Right atrium auricular region (tissue), 2 donors: Measurements from ENCODE around the gene CNIH1. TPM values are rescaled to one million over a fixed set of nuclear protein-coding genes. Genes with fewer than 3 reads are reported as not detected.
A peak's percentile ranks its signal among the peaks of the same experiment; 100 is the strongest.

Source experiments
- DNase-seq: peaks from one replicate; pipeline ENCODE4 v3.0.0-alpha.2; 2019; ENCODE audit warnings: low spot score
- H3K27ac ChIP-seq, 2 donors: fragments of 200-600 bp; sonication (generic); 1 replicate in 1 of 2; 2 replicates in 1 of 2; pipeline ENCODE4 v1.5.1; 2016 to 2019
- H3K27me3 ChIP-seq, 2 donors: fragments of 200-600 bp; sonication (generic); one replicate each; pipeline versions ENCODE4 v1.5.1 to v1.6.0; 2017 to 2019
- H3K36me3 ChIP-seq: fragments of 200-600 bp; sonication (generic); one replicate; pipeline ENCODE4 v1.5.1; 2016
- H3K4me1 ChIP-seq, 2 donors: fragments of 200-600 bp; sonication (generic); one replicate each; pipeline versions ENCODE4 v1.5.1 to v1.6.0; 2017 to 2019
- H3K4me3 ChIP-seq, 2 donors: fragments of 200-600 bp; sonication (generic); 1 replicate in 1 of 2; 2 replicates in 1 of 2; pipeline ENCODE4 v1.5.1; 2017 to 2019; ENCODE audit warnings: mild to moderate bottlenecking in 1 of 2, moderate library complexity in 1 of 2
- H3K9me3 ChIP-seq, 2 donors: fragments of 200-600 bp; sonication (generic); one replicate each; pipeline ENCODE4 v1.5.1; 2019
- total RNA-seq, 2 donors: library from RNA; depleted of rRNA; stranded (reverse); fragments of >200 nt; gene quantifications; one replicate each; pipeline ENCODE4 v1.1.0, GENCODE V29; 2016
- TF ChIP-seq, protein P1 (sequence below), 2 donors: fragments of 200-600 bp; sonication (generic); IDR thresholded peaks; one replicate each; pipeline ENCODE4 v1.5.1; 2019; ENCODE audit warnings: antibody characterized with exemption in 2 of 2

Gene CNIH1
- 100 to 1,000 TPM; 132 to 134 TPM for total RNA-seq

DNA sequence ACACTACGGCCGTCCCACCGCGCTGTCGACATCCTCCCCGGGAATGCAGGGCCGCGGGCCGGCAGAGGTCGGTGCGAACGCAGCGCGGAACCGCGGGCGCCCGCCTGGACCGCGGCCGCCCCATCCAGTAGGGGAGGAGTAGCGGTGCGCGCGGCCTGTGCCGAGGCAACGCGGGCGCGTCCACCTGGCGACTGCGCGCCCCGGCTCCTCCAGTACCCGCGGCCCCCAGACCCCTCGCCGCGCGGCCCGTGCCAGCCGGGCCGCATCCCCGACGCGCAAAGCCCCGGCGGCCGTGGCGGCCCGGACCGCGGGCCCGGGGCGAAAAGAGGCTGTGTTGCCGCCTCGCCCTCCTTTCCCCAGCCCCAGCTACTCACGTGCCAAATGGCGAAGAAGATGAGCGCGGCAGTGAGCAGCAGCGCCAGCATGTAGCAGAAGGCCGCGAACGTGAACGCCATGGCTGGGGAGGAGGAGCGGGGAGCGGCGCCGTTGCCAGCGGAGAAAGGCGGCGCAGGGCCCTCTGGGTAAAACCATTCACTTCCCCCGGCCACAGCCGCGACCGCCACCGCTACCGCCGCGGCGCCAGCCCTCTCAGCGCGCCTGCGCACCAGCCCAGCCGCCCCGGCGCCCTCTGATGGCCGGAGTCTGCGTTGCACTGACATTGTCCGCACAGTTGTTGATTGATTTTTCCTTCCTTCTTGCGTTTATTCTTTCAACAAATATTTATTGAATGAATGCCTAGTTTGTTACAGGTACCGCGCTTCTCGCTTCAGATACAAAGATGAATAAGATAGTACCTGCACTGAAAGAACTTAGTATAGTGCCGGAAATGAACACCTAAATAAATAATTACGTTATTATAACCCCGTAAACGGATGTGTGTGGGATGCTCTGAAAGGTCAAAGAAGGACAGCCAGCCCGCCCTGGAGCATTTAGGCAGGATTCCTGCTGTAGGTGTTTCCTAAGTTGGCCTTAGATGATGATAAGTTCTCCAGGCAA lies at the start of gene CNIH1:
TSS of gene CNIH1 (minus strand) at position 502 of the 996 bp plus-strand sequence. CDS start at position 455, 47 bp downstream.
- peaks cover 0 to 26% of the 10 kb centered on the region in 2 donors for H3K4me1 ChIP-seq
- H3K4me3 ChIP-seq: peak within 1 kb of the TSS; percentile 67 to 72
- H3K27ac ChIP-seq: peak within 1 kb of the TSS; percentile 83 to 85
- H3K27me3 ChIP-seq: no peaks in the 10 kb centered on the region
- DNase-seq: peak; percentile 84
- no peaks in the 10 kb centered on the region for H3K36me3 ChIP-seq
- TF ChIP-seq, protein P1, sequence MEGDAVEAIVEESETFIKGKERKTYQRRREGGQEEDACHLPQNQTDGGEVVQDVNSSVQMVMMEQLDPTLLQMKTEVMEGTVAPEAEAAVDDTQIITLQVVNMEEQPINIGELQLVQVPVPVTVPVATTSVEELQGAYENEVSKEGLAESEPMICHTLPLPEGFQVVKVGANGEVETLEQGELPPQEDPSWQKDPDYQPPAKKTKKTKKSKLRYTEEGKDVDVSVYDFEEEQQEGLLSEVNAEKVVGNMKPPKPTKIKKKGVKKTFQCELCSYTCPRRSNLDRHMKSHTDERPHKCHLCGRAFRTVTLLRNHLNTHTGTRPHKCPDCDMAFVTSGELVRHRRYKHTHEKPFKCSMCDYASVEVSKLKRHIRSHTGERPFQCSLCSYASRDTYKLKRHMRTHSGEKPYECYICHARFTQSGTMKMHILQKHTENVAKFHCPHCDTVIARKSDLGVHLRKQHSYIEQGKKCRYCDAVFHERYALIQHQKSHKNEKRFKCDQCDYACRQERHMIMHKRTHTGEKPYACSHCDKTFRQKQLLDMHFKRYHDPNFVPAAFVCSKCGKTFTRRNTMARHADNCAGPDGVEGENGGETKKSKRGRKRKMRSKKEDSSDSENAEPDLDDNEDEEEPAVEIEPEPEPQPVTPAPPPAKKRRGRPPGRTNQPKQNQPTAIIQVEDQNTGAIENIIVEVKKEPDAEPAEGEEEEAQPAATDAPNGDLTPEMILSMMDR (IDR thresholded peaks at IDR 0.05): peak; percentile 98
- no peaks in the 10 kb centered on the region for H3K9me3 ChIP-seq

DNA sequence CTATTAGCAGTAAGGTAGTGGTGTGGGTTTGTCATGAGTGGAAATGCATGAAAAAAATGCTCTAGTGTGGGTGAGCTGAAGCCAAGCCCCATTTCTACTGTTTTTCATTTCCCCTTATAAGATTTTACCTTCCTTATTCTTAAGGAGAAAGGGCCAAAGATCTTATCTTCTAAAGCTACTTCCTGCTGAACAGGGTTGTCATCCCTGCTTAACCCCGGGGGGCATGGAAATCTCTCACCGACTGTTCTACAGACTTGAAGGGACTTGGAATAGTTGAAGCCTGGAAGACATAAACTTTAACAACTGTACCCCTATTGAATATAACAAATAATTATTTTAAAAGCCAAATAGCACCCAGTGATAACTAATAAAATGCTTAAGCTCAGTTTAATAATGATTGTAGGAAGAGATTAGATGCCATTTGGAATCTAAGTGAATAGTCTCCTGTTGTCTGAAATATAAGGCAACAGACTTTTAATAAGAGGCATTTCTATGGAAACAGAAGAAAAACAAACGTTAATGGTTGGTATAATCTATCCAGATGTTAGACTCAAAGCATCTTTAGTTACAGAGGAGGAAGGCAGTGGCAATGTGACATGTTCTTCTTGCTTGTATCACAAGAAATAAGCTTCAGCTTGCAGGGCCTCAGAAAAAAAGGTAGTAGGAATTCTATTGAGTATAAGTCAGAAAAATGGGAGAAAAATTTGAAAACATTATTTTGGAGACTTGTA lies 49.4 kb upstream of the CNIH1 start:
- Histone ChIP-seq H3K27ac (no peak overlapping the region), H3K4me3 (no peak overlapping the region), H3K9me3 (no peaks in the 10 kb centered on the region), H3K4me1 (peaks cover 0 to 34% of the 10 kb centered on the region in 2 donors), H3K36me3 (no peaks in the 10 kb centered on the region), H3K27me3 (no peaks in the 10 kb centered on the region)
- TF ChIP-seq, protein P1 (IDR thresholded peaks at IDR 0.05): no peak
- DNase-seq: no peak

DNA sequence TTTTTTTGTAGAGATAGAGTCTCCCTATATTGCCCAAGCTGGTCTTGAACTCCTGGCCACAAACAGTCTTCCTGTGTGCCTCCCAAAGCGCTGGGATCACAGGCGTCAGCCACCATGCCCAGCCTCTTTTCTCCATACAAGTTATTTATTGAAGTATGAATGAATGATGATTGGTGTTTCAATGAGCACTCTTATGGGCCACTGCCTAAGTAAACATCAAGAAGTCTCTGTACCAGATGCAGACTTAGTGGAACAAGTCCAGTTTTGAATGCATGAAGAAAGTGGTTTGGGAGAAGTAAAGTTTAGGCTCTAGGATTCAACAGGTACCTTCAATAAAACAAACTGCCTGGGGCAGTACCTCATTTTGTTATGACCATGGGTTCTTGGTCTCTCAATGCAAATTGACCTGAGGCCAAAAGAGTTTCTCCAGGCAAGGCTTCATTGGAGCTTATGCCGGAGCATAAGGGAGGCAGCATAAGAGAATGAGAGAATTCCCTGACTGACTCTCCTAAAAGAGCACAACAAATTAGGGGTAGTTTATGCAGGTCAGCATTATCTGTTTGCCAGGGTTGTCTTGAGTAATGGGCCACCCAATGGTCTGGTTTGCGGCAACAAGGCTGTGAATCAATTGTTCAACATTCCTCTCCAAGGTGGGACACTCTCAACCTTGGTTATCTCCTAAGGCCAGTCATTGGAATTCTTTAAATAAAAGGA lies 48.7 kb upstream of the CNIH1 start:
- TF ChIP-seq, protein P1 (IDR thresholded peaks at IDR 0.05): no peak

DNA sequence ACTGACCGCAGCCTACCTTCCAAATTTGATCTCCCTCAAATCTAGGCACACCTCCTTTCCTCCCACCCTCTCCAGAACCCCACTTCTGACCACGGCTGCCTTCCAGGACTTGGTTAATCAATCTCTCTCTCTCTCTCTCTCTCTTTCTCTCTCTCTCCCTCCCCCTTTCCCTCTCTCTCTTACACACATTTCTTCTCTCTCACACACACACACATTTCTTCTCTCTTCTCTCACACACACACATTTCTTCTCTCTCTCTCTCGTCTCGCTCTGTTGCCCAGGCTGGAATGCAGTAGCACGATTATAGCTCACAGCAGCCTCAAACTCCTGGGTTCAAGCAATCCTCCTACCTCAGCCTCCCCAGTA lies 48.1 kb upstream of the CNIH1 start:
- Histone ChIP-seq H3K4me3 (peak overlapping the region; percentile 64 to 79), H3K27me3 (no peaks in the 10 kb centered on the region), H3K9me3 (no peaks in the 10 kb centered on the region), H3K27ac (peak overlapping the region; percentile 95), H3K36me3 (no peaks in the 10 kb centered on the region), H3K4me1 (peaks cover 0 to 46% of the 10 kb centered on the region in 2 donors)
- TF ChIP-seq, protein P1 (IDR thresholded peaks at IDR 0.05): no peak
- no peak for DNase-seq

More for the DNA sequence above, 48.7 kb upstream of the CNIH1 start:
- Histone ChIP-seq H3K4me3 (peak overlapping the region in 1 of 2 donors; percentile 64), H3K4me1 (peaks cover 0 to 40% of the 10 kb centered on the region in 2 donors), H3K9me3 (no peaks in the 10 kb centered on the region), H3K27ac (peak overlapping the region; percentile 95), H3K27me3 (no peaks in the 10 kb centered on the region), H3K36me3 (no peaks in the 10 kb centered on the region)
- no peak for DNase-seq

DNA sequence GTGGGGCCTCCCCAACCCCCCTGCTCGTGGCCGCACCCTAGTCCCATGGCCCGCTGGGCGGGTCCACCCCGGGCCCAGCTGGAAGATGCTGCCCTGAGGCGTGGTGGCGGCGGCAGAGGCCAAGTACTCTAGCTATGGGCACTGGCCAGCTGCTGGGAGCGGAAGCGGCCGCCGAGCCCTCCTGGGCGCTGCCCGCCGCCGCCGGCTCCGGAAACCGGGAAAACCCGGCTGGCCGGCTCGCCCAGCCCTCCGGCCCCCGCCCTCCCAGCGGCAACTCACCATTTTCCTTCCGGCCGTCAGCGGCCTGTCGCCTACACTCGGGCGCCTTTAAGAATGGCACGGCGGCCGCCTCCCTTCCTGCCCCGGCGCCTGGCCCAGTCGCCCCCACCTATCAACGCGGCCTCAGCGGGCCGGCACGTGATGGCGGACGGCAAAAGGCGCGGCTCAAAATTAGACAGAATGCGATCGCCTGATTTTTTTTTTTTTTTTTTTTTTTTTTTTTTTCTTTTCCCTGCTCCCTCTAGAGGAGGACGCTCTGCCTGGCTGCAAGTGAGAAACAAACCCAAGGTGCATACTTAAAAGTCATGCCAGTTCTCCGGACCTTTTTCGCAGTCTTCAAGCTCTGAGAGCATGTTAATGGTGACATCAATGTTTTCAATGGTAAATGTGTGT lies 47.6 kb upstream of the CNIH1 start, which contains the start of gene GMFB:
TSS of gene GMFB (minus strand) at position 335 of the 672 bp plus-strand sequence. CDS start at position 282, 53 bp downstream.
- Histone ChIP-seq H3K36me3 (no peaks in the 10 kb centered on the region), H3K9me3 (no peaks in the 10 kb centered on the region), H3K4me1 (peaks cover 0 to 47% of the 10 kb centered on the region in 2 donors), H3K27me3 (no peaks in the 10 kb centered on the region), H3K27ac (peak within 1 kb of the TSS; percentile 95), H3K4me3 (peak within 1 kb of the TSS; percentile 64 to 79)
- peak; percentile 94 for DNase-seq
- TF ChIP-seq, protein P1 (IDR thresholded peaks at IDR 0.05): peak in 1 of 2 donors; percentile 59
